ENCODE results near the gene MBD4.

DNA sequence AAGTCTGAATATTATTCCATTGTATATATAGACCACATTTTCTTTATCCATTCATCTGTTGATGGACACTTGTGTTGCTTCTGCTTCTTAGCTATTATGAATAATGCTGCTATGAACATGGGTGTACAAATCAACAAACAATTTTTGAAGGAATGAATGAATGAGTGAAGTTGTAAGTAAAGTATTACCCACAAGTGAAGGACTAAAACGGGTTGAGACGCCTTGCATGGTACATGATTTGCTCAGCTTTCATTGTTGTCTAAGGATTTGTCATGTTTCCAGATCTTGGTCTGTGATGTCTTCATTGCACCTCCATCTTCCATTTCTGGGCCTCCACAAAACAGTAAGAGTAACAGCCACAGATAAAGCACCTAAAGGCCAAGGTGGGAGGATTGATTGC, 20.8 kb upstream of the MBD4 start:
- no peak for TF ChIP-seq CTCF (IDR thresholded peaks at IDR 0.05; ENCODE audit: insufficient read depth, low read depth, low read length)
- TF ChIP-seq EZH2 (IDR thresholded peaks at IDR 0.05; ENCODE audit: insufficient read depth, low read length) = no peak

Measured in astrocyte (in vitro differentiated cells and primary cell).